ENCODE results near the gene SYNE4. TPM values are rescaled to one million over a fixed set of nuclear protein-coding genes. Genes with fewer than 3 reads are reported as not detected.

SYNE4 gene
- total and polyA plus RNA-seq, 9 of the 15 experiments (the other 6 are each of a cell fraction or from before 2014, with no cell fraction given): 0.03 to 0.65 (median 0.29) TPM

DNA sequence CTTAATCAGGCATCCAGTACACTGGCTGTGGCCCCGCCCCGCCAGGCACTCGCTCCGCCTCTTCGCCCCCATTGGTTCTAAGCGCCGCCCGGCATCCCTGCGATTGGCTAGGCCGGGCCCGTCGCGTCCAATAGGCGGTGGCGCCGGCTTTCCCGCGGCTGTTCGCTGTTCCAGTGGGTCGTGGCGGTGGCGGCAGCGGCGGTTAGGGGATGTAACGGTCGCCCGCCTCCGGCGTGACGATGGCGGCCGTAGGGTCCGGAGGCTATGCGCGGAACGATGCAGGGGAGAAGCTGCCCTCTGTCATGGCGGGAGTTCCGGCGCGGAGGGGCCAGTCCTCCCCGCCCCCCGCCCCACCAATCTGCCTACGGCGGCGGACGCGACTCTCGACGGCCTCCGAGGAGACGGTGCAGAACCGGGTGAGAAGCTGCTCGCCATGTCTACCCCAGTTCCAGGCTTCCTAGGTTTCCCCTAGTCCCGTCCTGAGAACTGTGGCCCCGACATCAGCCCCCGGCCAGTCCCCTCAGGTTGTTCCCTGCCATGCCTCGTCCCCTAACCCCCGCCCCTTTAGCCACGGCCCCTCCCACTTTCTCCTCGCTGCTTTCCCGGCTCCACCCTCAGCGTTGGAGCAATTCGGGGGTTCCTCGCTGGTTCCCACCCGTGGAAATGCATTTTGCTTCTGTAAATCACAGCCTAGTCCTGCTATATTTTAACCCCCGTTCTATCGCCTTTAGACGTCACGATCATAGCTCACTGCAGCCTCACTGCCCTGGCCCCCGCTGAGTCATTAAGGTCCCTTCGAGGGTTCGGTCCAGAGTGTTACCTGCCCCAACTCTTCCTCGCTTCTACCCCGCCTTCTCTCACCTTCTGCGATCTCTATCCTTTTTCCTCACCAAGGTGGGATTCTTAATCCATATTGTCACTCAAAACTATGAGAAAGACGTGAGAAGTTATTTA, 46.4 kb upstream of the SYNE4 start, which contains the start of gene WDR62 (continued):
- TF ChIP-seq, protein P1, sequence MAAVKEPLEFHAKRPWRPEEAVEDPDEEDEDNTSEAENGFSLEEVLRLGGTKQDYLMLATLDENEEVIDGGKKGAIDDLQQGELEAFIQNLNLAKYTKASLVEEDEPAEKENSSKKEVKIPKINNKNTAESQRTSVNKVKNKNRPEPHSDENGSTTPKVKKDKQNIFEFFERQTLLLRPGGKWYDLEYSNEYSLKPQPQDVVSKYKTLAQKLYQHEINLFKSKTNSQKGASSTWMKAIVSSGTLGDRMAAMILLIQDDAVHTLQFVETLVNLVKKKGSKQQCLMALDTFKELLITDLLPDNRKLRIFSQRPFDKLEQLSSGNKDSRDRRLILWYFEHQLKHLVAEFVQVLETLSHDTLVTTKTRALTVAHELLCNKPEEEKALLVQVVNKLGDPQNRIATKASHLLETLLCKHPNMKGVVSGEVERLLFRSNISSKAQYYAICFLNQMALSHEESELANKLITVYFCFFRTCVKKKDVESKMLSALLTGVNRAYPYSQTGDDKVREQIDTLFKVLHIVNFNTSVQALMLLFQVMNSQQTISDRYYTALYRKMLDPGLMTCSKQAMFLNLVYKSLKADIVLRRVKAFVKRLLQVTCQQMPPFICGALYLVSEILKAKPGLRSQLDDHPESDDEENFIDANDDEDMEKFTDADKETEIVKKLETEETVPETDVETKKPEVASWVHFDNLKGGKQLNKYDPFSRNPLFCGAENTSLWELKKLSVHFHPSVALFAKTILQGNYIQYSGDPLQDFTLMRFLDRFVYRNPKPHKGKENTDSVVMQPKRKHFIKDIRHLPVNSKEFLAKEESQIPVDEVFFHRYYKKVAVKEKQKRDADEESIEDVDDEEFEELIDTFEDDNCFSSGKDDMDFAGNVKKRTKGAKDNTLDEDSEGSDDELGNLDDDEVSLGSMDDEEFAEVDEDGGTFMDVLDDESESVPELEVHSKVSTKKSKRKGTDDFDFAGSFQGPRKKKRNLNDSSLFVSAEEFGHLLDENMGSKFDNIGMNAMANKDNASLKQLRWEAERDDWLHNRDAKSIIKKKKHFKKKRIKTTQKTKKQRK (IDR thresholded peaks at IDR 0.05; ENCODE audit: borderline replicate concordance, low read depth, low read length): no peak
- TF ChIP-seq MBD2 (IDR thresholded peaks at IDR 0.05; ENCODE audit: borderline replicate concordance, low read depth) (peak; percentile 87; the same call in 1 of the 2 replicates), SOX6 (IDR thresholded peaks at IDR 0.05) (no peak), BMI1 (IDR thresholded peaks at IDR 0.05; ENCODE audit: low read length) (no peak), TBP (optimal IDR thresholded peaks at IDR 0.05; ENCODE audit: low read depth, low read length) (peak; percentile 47), HDGF (IDR thresholded peaks at IDR 0.05) (no peak), ZNF124 (CRISPR knock-in tag; IDR thresholded peaks at IDR 0.05) (no peak), ZNF175 (CRISPR knock-in tag; IDR thresholded peaks at IDR 0.05; ENCODE audit: low read depth) (no peak), PPARD (CRISPR knock-in tag; IDR thresholded peaks at IDR 0.05) (no peak), ZNF551 (CRISPR knock-in tag; IDR thresholded peaks at IDR 0.05) (no peak), PTRF (tag; IDR thresholded peaks at IDR 0.05) (no peak), HMGN3 (IDR thresholded peaks at IDR 0.05; ENCODE audit: borderline replicate concordance, extremely low read depth, insufficient read length, low read depth, low read length) (peak; percentile 39), POLR2H (tag; IDR thresholded peaks at IDR 0.05; ENCODE audit: low read depth) (peak; percentile 68), ZNF217 (CRISPR knock-in tag; IDR thresholded peaks at IDR 0.05) (no peak)
- TF ChIP-seq, protein P2, sequence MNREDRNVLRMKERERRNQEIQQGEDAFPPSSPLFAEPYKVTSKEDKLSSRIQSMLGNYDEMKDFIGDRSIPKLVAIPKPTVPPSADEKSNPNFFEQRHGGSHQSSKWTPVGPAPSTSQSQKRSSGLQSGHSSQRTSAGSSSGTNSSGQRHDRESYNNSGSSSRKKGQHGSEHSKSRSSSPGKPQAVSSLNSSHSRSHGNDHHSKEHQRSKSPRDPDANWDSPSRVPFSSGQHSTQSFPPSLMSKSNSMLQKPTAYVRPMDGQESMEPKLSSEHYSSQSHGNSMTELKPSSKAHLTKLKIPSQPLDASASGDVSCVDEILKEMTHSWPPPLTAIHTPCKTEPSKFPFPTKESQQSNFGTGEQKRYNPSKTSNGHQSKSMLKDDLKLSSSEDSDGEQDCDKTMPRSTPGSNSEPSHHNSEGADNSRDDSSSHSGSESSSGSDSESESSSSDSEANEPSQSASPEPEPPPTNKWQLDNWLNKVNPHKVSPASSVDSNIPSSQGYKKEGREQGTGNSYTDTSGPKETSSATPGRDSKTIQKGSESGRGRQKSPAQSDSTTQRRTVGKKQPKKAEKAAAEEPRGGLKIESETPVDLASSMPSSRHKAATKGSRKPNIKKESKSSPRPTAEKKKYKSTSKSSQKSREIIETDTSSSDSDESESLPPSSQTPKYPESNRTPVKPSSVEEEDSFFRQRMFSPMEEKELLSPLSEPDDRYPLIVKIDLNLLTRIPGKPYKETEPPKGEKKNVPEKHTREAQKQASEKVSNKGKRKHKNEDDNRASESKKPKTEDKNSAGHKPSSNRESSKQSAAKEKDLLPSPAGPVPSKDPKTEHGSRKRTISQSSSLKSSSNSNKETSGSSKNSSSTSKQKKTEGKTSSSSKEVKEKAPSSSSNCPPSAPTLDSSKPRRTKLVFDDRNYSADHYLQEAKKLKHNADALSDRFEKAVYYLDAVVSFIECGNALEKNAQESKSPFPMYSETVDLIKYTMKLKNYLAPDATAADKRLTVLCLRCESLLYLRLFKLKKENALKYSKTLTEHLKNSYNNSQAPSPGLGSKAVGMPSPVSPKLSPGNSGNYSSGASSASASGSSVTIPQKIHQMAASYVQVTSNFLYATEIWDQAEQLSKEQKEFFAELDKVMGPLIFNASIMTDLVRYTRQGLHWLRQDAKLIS (CRISPR knock-in tag; IDR thresholded peaks at IDR 0.05): no peak
- TF ChIP-seq, protein P3, sequence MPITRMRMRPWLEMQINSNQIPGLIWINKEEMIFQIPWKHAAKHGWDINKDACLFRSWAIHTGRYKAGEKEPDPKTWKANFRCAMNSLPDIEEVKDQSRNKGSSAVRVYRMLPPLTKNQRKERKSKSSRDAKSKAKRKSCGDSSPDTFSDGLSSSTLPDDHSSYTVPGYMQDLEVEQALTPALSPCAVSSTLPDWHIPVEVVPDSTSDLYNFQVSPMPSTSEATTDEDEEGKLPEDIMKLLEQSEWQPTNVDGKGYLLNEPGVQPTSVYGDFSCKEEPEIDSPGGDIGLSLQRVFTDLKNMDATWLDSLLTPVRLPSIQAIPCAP (CRISPR knock-in tag; IDR thresholded peaks at IDR 0.05; ENCODE audit: borderline replicate concordance): no peak

All from K562 (cell line).